BLaER1 (cell line): ENCODE results near the gene PIK3R1.

ENCODE experiments used
- H3K27ac ChIP-seq: shearing (Covaris generic); formaldehyde crosslinking; 2 replicates; pipeline ENCODE4 v1.8.1; 2022
- H3K27me3 ChIP-seq: shearing (Covaris generic); formaldehyde crosslinking; 2 replicates; pipeline ENCODE4 v1.8.1; 2022
- H3K36me3 ChIP-seq: shearing (Covaris generic); formaldehyde crosslinking; 2 replicates; pipeline ENCODE4 v1.8.1; 2022
- H3K4me1 ChIP-seq: shearing (Covaris generic); formaldehyde crosslinking; 2 replicates; pipeline ENCODE4 v1.8.1; 2022
- H3K4me2 ChIP-seq: shearing (Covaris generic); formaldehyde crosslinking; 2 replicates; pipeline ENCODE4 v1.8.1; 2022
- H3K4me3 ChIP-seq: shearing (Covaris generic); formaldehyde crosslinking; 2 replicates; pipeline ENCODE4 v1.8.1; 2022
- H3K9ac ChIP-seq: shearing (Covaris generic); formaldehyde crosslinking; 2 replicates; pipeline ENCODE4 v1.8.1; 2022
- H3K9me3 ChIP-seq: shearing (Covaris generic); formaldehyde crosslinking; 2 replicates; pipeline ENCODE4 v1.8.1; 2022
- H4K20me1 ChIP-seq: shearing (Covaris generic); formaldehyde crosslinking; 2 replicates; pipeline ENCODE4 v1.8.1; 2022
- Cebpa-rat ChIP-seq: shearing (Covaris generic); IDR thresholded peaks from 2 replicates; pipeline ENCODE4 v1.8.1; 2022

Gene PIK3R1

GRCh38 chr5:68330574-68330973 is 115.0 kb downstream of the PIK3R1 start:
- Histone ChIP-seq H3K4me2 (no peak overlapping the region), H4K20me1 (no peaks in the 10 kb centered on the region), H3K36me3 (no peaks in the 10 kb centered on the region), H3K4me3 (no peak overlapping the region), H3K27ac (no peak overlapping the region), H3K9ac (no peak overlapping the region), H3K9me3 (no peaks in the 10 kb centered on the region), H3K27me3 (no peaks in the 10 kb centered on the region), H3K4me1 (peaks cover 22% of the 10 kb centered on the region)
- no peak for TF ChIP-seq Cebpa-rat

GRCh38 chr5:68331192-68332079 is 115.9 kb downstream of the PIK3R1 start:
- no peak overlapping the region for H3K27ac ChIP-seq
- H3K4me1 ChIP-seq = peaks cover 20% of the 10 kb centered on the region
- H3K4me3 ChIP-seq = no peak overlapping the region
- H4K20me1 ChIP-seq = no peaks in the 10 kb centered on the region
- H3K27me3 ChIP-seq = no peaks in the 10 kb centered on the region
- no peak overlapping the region for H3K4me2 ChIP-seq
- H3K9me3 ChIP-seq = no peaks in the 10 kb centered on the region
- H3K9ac ChIP-seq = no peak overlapping the region
- TF ChIP-seq Cebpa-rat = no peak
- no peaks in the 10 kb centered on the region for H3K36me3 ChIP-seq

GRCh38 chr5:68332080-68332451 is 116.5 kb downstream of the PIK3R1 start:
- H3K9ac ChIP-seq = no peak overlapping the region
- H3K27ac ChIP-seq = no peak overlapping the region
- H3K4me1 ChIP-seq = peaks cover 18% of the 10 kb centered on the region
- H3K4me3 ChIP-seq = no peak overlapping the region
- H3K27me3 ChIP-seq = no peaks in the 10 kb centered on the region
- H3K4me2 ChIP-seq = no peak overlapping the region
- no peaks in the 10 kb centered on the region for H4K20me1 ChIP-seq
- H3K36me3 ChIP-seq = no peaks in the 10 kb centered on the region
- no peaks in the 10 kb centered on the region for H3K9me3 ChIP-seq
- TF ChIP-seq Cebpa-rat = no peak

- no peak overlapping the region for H3K4me3 ChIP-seq
- H3K4me2 ChIP-seq = no peak overlapping the region
- no peaks in the 10 kb centered on the region for H3K9me3 ChIP-seq
- no peak for TF ChIP-seq Cebpa-rat
- no peaks in the 10 kb centered on the region for H4K20me1 ChIP-seq
- no peak overlapping the region for H3K9ac ChIP-seq
- no peak overlapping the region for H3K27ac ChIP-seq
- no peaks in the 10 kb centered on the region for H3K27me3 ChIP-seq
- H3K36me3 ChIP-seq = no peaks in the 10 kb centered on the region
- H3K4me1 ChIP-seq = peaks cover 13% of the 10 kb centered on the region
Measured at GRCh38 chr5:68332556-68332955, 117.0 kb downstream of the PIK3R1 start.

- no peaks in the 10 kb centered on the region for H3K36me3 ChIP-seq
- H3K4me1 ChIP-seq = peaks cover 9% of the 10 kb centered on the region; the same call in 1 of the 2 replicates
- no peaks in the 10 kb centered on the region for H3K27me3 ChIP-seq
- H3K9me3 ChIP-seq = no peaks in the 10 kb centered on the region
- H3K27ac ChIP-seq = no peak overlapping the region
- no peak overlapping the region for H3K9ac ChIP-seq
- H3K4me2 ChIP-seq = no peak overlapping the region
- no peak for TF ChIP-seq Cebpa-rat
- H3K4me3 ChIP-seq = no peak overlapping the region
- no peaks in the 10 kb centered on the region for H4K20me1 ChIP-seq
Measured at GRCh38 chr5:68333649-68334552, 118.3 kb downstream of the PIK3R1 start.

- Histone ChIP-seq H4K20me1 (no peaks in the 10 kb centered on the region), H3K4me2 (no peak overlapping the region), H3K9ac (no peak overlapping the region), H3K27ac (no peak overlapping the region), H3K9me3 (no peaks in the 10 kb centered on the region), H3K4me1 (peaks cover 9% of the 10 kb centered on the region; the same call in 1 of the 2 replicates), H3K4me3 (no peak overlapping the region), H3K27me3 (no peaks in the 10 kb centered on the region), H3K36me3 (no peaks in the 10 kb centered on the region)
- TF ChIP-seq Cebpa-rat = no peak
Measured at GRCh38 chr5:68334553-68334886, 119.0 kb downstream of the PIK3R1 start.

GRCh38 chr5:68335075-68335474 is 119.5 kb downstream of the PIK3R1 start:
- Histone ChIP-seq H3K4me1 (peaks cover 9% of the 10 kb centered on the region; the same call in 1 of the 2 replicates), H3K36me3 (no peaks in the 10 kb centered on the region), H3K4me3 (no peak overlapping the region), H3K27me3 (no peaks in the 10 kb centered on the region), H4K20me1 (no peaks in the 10 kb centered on the region), H3K27ac (no peak overlapping the region), H3K9ac (no peak overlapping the region), H3K4me2 (no peak overlapping the region), H3K9me3 (no peaks in the 10 kb centered on the region)
- TF ChIP-seq Cebpa-rat = no peak

GRCh38 chr5:68336200-68336599 is 120.6 kb downstream of the PIK3R1 start:
- H3K9ac ChIP-seq = no peak overlapping the region
- no peak overlapping the region for H3K4me3 ChIP-seq
- no peaks in the 10 kb centered on the region for H3K36me3 ChIP-seq
- no peaks in the 10 kb centered on the region for H4K20me1 ChIP-seq
- no peaks in the 10 kb centered on the region for H3K27me3 ChIP-seq
- H3K9me3 ChIP-seq = no peaks in the 10 kb centered on the region
- peaks cover 6% of the 10 kb centered on the region; the same call in 1 of the 2 replicates for H3K4me1 ChIP-seq
- H3K4me2 ChIP-seq = no peak overlapping the region
- TF ChIP-seq Cebpa-rat = no peak
- H3K27ac ChIP-seq = no peak overlapping the region

GRCh38 chr5:68337235-68337634 is 121.7 kb downstream of the PIK3R1 start:
- Histone ChIP-seq H3K36me3 (no peaks in the 10 kb centered on the region), H3K4me2 (no peak overlapping the region), H4K20me1 (no peaks in the 10 kb centered on the region), H3K27ac (no peak overlapping the region), H3K9me3 (no peaks in the 10 kb centered on the region), H3K9ac (no peak overlapping the region), H3K27me3 (no peaks in the 10 kb centered on the region), H3K4me1 (no peaks in the 10 kb centered on the region), H3K4me3 (no peak overlapping the region)
- no peak for TF ChIP-seq Cebpa-rat

GRCh38 chr5:68339921-68340321 is 124.4 kb downstream of the PIK3R1 start:
- Histone ChIP-seq H3K36me3 (no peaks in the 10 kb centered on the region), H3K4me2 (no peak overlapping the region), H3K4me1 (no peaks in the 10 kb centered on the region; the same call in 1 of the 2 replicates), H4K20me1 (no peaks in the 10 kb centered on the region), H3K9me3 (no peaks in the 10 kb centered on the region), H3K27me3 (no peaks in the 10 kb centered on the region), H3K9ac (no peak overlapping the region), H3K4me3 (no peak overlapping the region), H3K27ac (no peak overlapping the region)
- TF ChIP-seq Cebpa-rat = no peak
